ENCODE data around the gene NNAT.
"Not testable (repeated sequence)": the region's sequence is repeated elsewhere in the genome, so short reads cannot be mapped to it uniquely, and the experiment has no call there.

Gene NNAT
- total RNA-seq = 0 to 0.15 (median 0) reads per million in 4 donors

- DNase-seq = no peak
Observed at GRCh38 chr20:37521061-37521771, at the start of gene NNAT. Gene NNAT (plus strand): TSS chr20:37521250. CDS start chr20:37521332, 82 bp downstream.

GRCh38 chr20:37471741-37472235 is 49.3 kb upstream of the NNAT start:
- no peak for DNase-seq

GRCh38 chr20:37472435-37472834 is 48.6 kb upstream of the NNAT start:
- DNase-seq = not testable (repeated sequence)

GRCh38 chr20:37473249-37474000 is 47.6 kb upstream of the NNAT start:
- no peak for DNase-seq

GRCh38 chr20:37474386-37474785 is 46.7 kb upstream of the NNAT start:
- no peak for DNase-seq

- no peak for DNase-seq
Observed at GRCh38 chr20:37475252-37475651, 45.8 kb upstream of the NNAT start.

- no peak for DNase-seq
Observed at GRCh38 chr20:37477041-37477440, 44.0 kb upstream of the NNAT start.

GRCh38 chr20:37479266-37479665 is 41.8 kb upstream of the NNAT start:
- DNase-seq = no peak

- no peak for DNase-seq
Observed at GRCh38 chr20:37479925-37480691, 40.9 kb upstream of the NNAT start.

- DNase-seq = no peak
Observed at GRCh38 chr20:37480919-37481318, 40.1 kb upstream of the NNAT start.

GRCh38 chr20:37481610-37482009 is 39.4 kb upstream of the NNAT start:
- DNase-seq = no peak

GRCh38 chr20:37484331-37484730 is 36.7 kb upstream of the NNAT start:
- DNase-seq = no peak

GRCh38 chr20:37486209-37486608 is 34.8 kb upstream of the NNAT start:
- not testable (repeated sequence) for DNase-seq

GRCh38 chr20:37490663-37491350 is 30.2 kb upstream of the NNAT start:
- DNase-seq = no peak

GRCh38 chr20:37492096-37492625 is 28.9 kb upstream of the NNAT start:
- no peak for DNase-seq

GRCh38 chr20:37492945-37493344 is 28.1 kb upstream of the NNAT start:
- no peak for DNase-seq

GRCh38 chr20:37494301-37494700 is 26.7 kb upstream of the NNAT start:
- DNase-seq = no peak

- DNase-seq = no peak
Observed at GRCh38 chr20:37494796-37495195, 26.3 kb upstream of the NNAT start.

GRCh38 chr20:37498066-37498665 is 22.9 kb upstream of the NNAT start:
- no peak for DNase-seq

- no peak for DNase-seq
Observed at GRCh38 chr20:37500311-37500710, 20.7 kb upstream of the NNAT start.

GRCh38 chr20:37501940-37502339 is 19.1 kb upstream of the NNAT start:
- DNase-seq = no peak

- no peak for DNase-seq
Observed at GRCh38 chr20:37502654-37503053, 18.4 kb upstream of the NNAT start.

All from T-helper 1 cell (primary cell).